Right atrium auricular region (tissue), 2 donors: ENCODE data around the gene RASD2. TPM values are rescaled to one million over a fixed set of nuclear protein-coding genes. Genes with fewer than 3 reads are reported as not detected.

Experiments
- DNase-seq: peaks from one replicate; pipeline ENCODE4 v3.0.0-alpha.2; 2019; ENCODE audit warnings: low spot score
- H3K27ac ChIP-seq, 2 donors: fragments of 200-600 bp; sonication (generic); 1 replicate in 1 of 2; 2 replicates in 1 of 2; pipeline ENCODE4 v1.5.1; 2016 to 2019
- H3K27me3 ChIP-seq, 2 donors: fragments of 200-600 bp; sonication (generic); one replicate each; pipeline versions ENCODE4 v1.5.1 to v1.6.0; 2017 to 2019
- H3K36me3 ChIP-seq: fragments of 200-600 bp; sonication (generic); one replicate; pipeline ENCODE4 v1.5.1; 2016
- H3K4me1 ChIP-seq, 2 donors: fragments of 200-600 bp; sonication (generic); one replicate each; pipeline versions ENCODE4 v1.5.1 to v1.6.0; 2017 to 2019
- H3K4me3 ChIP-seq, 2 donors: fragments of 200-600 bp; sonication (generic); 1 replicate in 1 of 2; 2 replicates in 1 of 2; pipeline ENCODE4 v1.5.1; 2017 to 2019; ENCODE audit warnings: mild to moderate bottlenecking in 1 of 2, moderate library complexity in 1 of 2
- H3K9me3 ChIP-seq, 2 donors: fragments of 200-600 bp; sonication (generic); one replicate each; pipeline ENCODE4 v1.5.1; 2019
- CTCF ChIP-seq, 2 donors: fragments of 200-600 bp; sonication (generic); IDR thresholded peaks; one replicate each; pipeline ENCODE4 v1.5.1; 2019; ENCODE audit warnings: antibody characterized with exemption in 2 of 2
- total RNA-seq, 2 donors: library from RNA; depleted of rRNA; stranded (reverse); fragments of >200 nt; gene quantifications; one replicate each; pipeline ENCODE4 v1.1.0, GENCODE V29; 2016

Gene RASD2
- total RNA-seq, 2 donors from 2014 or later = 0.94 to 3.1 TPM

DNA sequence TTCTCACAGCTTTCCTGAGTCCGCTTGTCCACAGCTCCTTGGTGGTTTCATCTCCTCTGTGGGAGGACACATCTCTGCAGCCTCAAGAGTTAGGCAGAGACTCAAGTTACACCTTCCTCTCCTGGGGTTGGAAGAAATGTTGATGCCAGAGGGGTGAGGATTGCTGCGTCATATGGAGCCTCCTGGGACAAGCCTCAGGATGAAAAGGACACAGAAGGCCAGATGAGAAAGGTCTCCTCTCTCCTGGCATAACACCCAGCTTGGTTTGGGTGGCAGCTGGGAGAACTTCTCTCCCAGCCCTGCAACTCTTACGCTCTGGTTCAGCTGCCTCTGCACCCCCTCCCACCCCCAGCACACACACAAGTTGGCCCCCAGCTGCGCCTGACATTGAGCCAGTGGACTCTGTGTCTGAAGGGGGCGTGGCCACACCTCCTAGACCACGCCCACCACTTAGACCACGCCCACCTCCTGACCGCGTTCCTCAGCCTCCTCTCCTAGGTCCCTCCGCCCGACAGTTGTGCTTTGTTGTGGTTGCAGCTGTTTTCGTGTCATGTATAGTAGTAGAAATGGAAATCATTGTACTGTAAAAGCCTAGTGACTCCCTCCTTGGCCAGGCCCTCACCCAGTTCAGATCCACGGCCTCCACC is 11.7 kb downstream of the RASD2 start:
- peaks cover 0 to 7% of the 10 kb centered on the region in 2 donors for H3K4me1 ChIP-seq
- H3K36me3 ChIP-seq = no peaks in the 10 kb centered on the region
- H3K9me3 ChIP-seq = no peaks in the 10 kb centered on the region
- H3K27me3 ChIP-seq = no peaks in the 10 kb centered on the region
- no peak for TF ChIP-seq CTCF (IDR thresholded peaks at IDR 0.05)
- no peak for DNase-seq
- no peak overlapping the region for H3K4me3 ChIP-seq
- no peak overlapping the region for H3K27ac ChIP-seq

GRCh38 chr22:35552846-35553245 is 12.2 kb downstream of the RASD2 start:
- H3K27ac ChIP-seq = no peak overlapping the region
- no peaks in the 10 kb centered on the region for H3K36me3 ChIP-seq
- H3K4me3 ChIP-seq = no peak overlapping the region
- no peak for DNase-seq
- H3K9me3 ChIP-seq = no peaks in the 10 kb centered on the region
- TF ChIP-seq CTCF (IDR thresholded peaks at IDR 0.05) = no peak
- peaks cover 0 to 7% of the 10 kb centered on the region in 2 donors for H3K4me1 ChIP-seq
- H3K27me3 ChIP-seq = no peaks in the 10 kb centered on the region

DNA sequence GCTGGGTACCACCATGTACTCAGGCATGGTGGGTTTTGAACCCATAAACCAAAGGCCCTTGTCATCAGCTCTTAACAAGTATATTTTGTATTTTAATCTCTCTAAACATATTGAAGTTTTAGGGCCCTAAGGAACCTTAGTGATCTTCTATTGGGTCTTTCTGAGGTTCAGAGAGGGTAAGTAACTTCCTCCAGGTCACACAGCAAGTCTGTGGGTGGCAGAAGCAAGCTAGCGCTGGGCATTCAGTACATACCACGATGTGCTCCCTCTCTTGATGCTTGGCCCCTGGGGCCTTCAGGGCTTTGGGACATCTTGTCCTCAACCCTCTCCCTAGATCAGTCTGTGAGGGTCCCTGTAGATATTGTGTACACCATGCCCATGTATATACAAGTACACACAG is 12.7 kb downstream of the RASD2 start:
- Histone ChIP-seq H3K27me3 (no peaks in the 10 kb centered on the region), H3K4me1 (peaks cover 0 to 7% of the 10 kb centered on the region in 2 donors), H3K36me3 (no peaks in the 10 kb centered on the region), H3K27ac (no peak overlapping the region), H3K9me3 (no peaks in the 10 kb centered on the region), H3K4me3 (no peak overlapping the region)
- no peak for TF ChIP-seq CTCF (IDR thresholded peaks at IDR 0.05)
- no peak for DNase-seq

DNA sequence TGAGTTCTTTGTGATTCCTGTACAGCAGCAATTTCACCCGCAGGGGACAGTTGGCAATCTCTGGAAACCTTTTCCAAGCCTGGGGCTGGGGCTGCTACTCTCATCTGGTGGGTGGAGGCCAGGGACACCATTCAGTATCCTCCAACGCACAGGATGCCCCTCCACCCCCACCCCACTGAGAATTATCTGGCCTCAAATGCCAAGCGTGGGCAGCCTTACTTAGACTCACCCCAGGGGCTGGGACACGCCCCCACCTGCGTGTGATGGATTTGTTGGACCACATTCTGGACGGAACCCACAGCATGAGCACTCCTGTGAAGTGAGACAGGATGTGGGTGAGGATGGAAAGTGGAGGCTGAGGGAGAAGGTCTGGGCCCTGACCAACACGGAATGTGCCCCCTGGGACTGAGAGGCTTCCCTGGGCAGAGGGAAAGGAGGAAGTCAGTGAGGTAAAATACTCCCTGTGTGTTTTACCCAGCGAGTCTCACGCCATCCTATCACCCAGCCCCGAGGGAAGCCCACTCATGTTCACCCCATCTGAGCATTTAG is 13.7 kb downstream of the RASD2 start:
- Histone ChIP-seq H3K4me3 (no peak overlapping the region), H3K36me3 (no peaks in the 10 kb centered on the region), H3K9me3 (no peaks in the 10 kb centered on the region), H3K27ac (no peak overlapping the region), H3K4me1 (no peaks in the 10 kb centered on the region), H3K27me3 (no peaks in the 10 kb centered on the region)
- no peak for TF ChIP-seq CTCF (IDR thresholded peaks at IDR 0.05)
- DNase-seq = no peak

DNA sequence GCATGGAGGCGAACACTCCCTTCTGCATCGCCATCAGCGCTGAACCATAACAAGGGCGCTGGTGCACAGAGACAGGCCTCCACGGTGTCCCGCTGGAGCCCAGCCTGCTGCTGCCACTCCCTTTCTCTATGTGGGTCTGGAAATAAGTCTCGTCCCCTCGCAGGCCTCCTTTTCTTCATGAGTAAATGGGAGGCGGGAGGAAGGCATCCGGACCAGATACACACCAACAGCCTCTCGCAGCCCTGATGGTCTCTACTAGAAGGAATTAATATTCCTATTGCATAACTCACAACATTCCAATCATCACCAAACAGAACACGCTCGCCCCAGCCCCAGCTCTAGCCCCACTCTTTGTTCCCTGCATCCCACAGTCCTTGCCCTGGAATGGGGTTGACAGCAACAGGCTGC is 14.9 kb downstream of the RASD2 start:
- no peaks in the 10 kb centered on the region for H3K36me3 ChIP-seq
- no peak overlapping the region for H3K27ac ChIP-seq
- H3K9me3 ChIP-seq = no peaks in the 10 kb centered on the region
- no peak for DNase-seq
- H3K27me3 ChIP-seq = no peaks in the 10 kb centered on the region
- no peaks in the 10 kb centered on the region for H3K4me1 ChIP-seq
- H3K4me3 ChIP-seq = no peak overlapping the region
- no peak for TF ChIP-seq CTCF (IDR thresholded peaks at IDR 0.05)
